ENCODE data around the gene CUL7.

- TF ChIP-seq EZH2 (IDR thresholded peaks at IDR 0.05; ENCODE audit: insufficient read depth, poor library complexity, severe bottlenecking), result no peak
- no peak for TF ChIP-seq EZH2phosphoT487 (IDR thresholded peaks at IDR 0.05; ENCODE audit: insufficient read depth, low read depth)
These were observed 42.9 kb upstream of the CUL7 start for GRCh38 chr6:43096451-43097097.
